IPS DF 6.9 (cell line): ENCODE measurements around the gene MAP7D1.

Source experiments
- DNase-seq: peaks from one replicate; pipeline ENCODE4 v3.0.0-alpha.2; 2013; ENCODE audit warnings: low read depth, low spot score
- H3K27ac ChIP-seq: one replicate; pipeline ENCODE4 v1.5.1; 2013; ENCODE audit warnings: low read length, control low read depth
- H3K27me3 ChIP-seq: 2 replicates; pipeline ENCODE4 v1.6.1; 2013; ENCODE audit warnings: mild to moderate bottlenecking, low read length; ENCODE audit not compliant: control insufficient read depth, insufficient read depth
- H3K36me3 ChIP-seq: 2 replicates; pipeline ENCODE4 v1.6.1; 2013; ENCODE audit warnings: low read length; ENCODE audit not compliant: control insufficient read depth, insufficient read depth
- H3K4me1 ChIP-seq: 2 replicates; pipeline ENCODE4 v1.6.1; 2013; ENCODE audit warnings: low read length; ENCODE audit not compliant: control insufficient read depth, insufficient read depth
- H3K4me3 ChIP-seq: 2 replicates; pipeline ENCODE4 v1.5.1; 2013; ENCODE audit warnings: mild to moderate bottlenecking, low read length
- H3K9me3 ChIP-seq: 2 replicates; pipeline ENCODE4 v1.6.1; 2013; ENCODE audit warnings: low read length, inconsistent platforms; ENCODE audit not compliant: control insufficient read depth, insufficient read depth
- WGBS: extraction: QIAGEN DNeasy Blood & Tissue Kit; methylation state at CpG from one replicate; pipeline ENCODE4 v1.1.7; 2013; ENCODE audit warnings: mixed read lengths, missing lambda C conversion rate; ENCODE audit not compliant: insufficient read length, insufficient coverage; 5-methylcytosine and 5-hydroxymethylcytosine counted together

The MAP7D1 gene

DNA sequence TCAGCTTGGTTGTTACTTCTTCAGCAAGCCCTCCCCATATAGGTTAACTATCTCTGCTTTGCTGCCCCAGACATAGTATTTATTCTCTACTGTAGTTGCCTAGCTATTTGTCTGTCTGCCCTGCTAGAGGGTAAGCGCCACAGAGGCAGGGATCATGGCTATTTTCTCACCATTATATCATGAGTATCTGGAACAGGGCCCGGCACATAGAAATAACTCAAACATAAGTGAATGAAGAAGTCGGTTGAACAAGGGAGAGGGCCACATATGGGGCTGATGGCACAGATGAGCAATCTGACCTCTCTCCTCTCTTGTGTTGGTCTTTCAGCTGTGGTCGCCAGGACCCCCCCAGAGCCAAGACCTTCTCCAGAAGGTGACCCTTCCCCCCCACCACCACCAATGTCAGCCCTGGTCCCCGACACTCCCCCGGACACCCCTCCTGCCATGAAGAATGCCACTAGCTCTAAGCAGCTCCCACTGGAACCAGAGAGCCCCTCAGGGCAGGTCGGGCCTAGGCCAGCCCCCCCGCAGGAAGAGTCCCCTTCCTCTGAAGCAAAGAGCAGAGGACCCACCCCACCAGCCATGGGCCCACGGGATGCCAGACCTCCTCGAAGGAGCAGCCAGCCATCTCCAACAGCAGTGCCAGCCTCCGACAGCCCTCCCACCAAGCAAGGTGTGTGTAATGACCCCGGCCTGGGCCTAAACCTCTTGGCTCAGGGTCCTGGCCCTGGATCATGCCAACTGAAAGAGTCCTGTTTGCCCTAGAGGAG, 14.9 kb downstream of the MAP7D1 start:
- no peaks in the 10 kb centered on the region for H3K27me3 ChIP-seq
- no peak overlapping the region for H3K27ac ChIP-seq
- H3K9me3 ChIP-seq: no peaks in the 10 kb centered on the region
- peaks cover 6% of the 10 kb centered on the region; the same call in 1 of the 2 replicates for H3K4me1 ChIP-seq
- DNase-seq: no peak
- H3K4me3 ChIP-seq: no peak overlapping the region
- H3K36me3 ChIP-seq: peaks cover 16% of the 10 kb centered on the region; the same call in 1 of the 2 replicates
- no CpG with 5 or more reads among the region's 12 CpGs for WGBS

DNA sequence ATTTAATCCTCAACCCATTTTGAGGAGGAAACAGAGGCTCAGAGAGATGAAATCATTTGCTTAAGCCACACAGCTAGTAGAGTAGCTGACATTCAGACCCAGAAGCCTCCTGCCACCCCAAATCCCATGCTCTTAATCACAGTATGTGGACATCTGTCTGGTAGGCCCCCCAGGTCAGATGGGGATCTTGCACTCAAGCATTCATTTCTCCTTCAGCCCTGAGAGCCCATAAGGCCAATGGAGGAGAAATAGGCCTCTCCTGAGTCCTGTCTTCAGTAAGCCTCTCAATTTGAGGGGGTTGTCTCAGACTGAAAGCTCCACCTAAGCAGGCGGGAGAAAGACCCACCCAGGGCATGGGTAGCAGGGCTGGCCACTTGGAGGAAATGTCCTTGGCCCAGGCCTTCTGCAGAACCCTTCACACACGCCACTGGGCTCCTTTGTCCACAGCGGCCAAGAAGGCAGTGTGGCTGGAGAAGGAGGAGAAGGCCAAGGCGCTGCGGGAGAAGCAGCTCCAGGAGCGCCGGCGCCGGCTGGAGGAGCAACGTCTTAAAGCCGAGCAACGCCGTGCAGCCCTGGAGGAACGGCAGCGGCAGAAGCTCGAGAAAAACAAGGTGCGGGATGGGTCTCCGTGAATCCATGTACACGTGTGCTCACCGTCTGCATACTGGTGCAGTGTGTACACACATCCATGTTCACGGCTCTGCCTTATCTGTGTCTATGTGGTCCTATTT, 16.2 kb downstream of the MAP7D1 start:
- WGBS: no CpG with 5 or more reads among the region's 21 CpGs
- no peak for DNase-seq
- Histone ChIP-seq H3K9me3 (no peaks in the 10 kb centered on the region), H3K27ac (no peak overlapping the region), H3K36me3 (peaks cover 16% of the 10 kb centered on the region; the same call in 1 of the 2 replicates), H3K4me3 (no peak overlapping the region), H3K27me3 (no peaks in the 10 kb centered on the region), H3K4me1 (peaks cover 10% of the 10 kb centered on the region; the same call in 1 of the 2 replicates)

DNA sequence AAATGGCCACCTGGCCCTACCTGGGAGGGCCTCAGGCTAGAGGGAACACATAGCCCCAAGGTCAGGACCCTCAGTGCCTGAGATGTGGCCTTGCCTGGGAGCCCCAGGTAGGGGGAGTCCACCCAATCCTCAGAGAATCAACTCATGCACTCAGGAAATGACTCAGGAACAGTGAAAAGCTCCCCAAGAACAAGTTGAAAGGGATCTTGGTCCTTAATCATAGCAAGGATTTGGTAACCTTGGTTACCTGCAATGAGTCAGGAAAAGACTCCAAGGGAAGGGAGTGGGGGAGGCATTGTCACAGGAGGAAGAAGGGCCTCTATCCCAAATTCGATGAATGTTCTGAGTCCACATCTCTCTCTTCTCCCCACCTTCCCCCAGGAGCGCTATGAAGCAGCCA, 17.0 kb downstream of the MAP7D1 start:
- no peak for DNase-seq
- peaks cover 12% of the 10 kb centered on the region; the same call in 1 of the 2 replicates for H3K4me1 ChIP-seq
- no peaks in the 10 kb centered on the region for H3K9me3 ChIP-seq
- no CpG with 5 or more reads among the region's 2 CpGs for WGBS
- H3K27ac ChIP-seq: no peak overlapping the region
- peaks cover 16% of the 10 kb centered on the region; the same call in 1 of the 2 replicates for H3K36me3 ChIP-seq
- no peaks in the 10 kb centered on the region for H3K27me3 ChIP-seq
- H3K4me3 ChIP-seq: no peak overlapping the region

DNA sequence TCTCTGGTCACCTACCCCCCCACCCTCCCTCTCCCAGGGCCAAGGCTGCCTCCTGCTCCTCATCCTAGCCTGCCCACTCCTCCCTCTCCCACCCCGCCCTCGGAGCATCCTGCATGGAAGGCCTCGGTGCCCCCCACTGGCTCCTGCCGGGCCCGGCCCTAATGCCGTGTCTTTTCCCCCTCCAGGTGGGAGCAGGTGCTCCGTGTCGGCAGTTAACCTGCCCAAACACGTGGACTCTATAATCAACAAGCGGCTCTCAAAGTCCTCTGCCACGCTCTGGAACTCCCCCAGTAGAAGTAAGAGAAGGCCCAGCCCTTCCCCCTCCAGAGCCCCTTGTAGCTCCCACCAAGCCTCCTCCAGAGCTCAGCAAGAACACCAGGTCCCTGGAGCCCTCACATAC, 18.8 kb downstream of the MAP7D1 start:
- DNase-seq: no peak
- Histone ChIP-seq H3K27ac (no peak overlapping the region), H3K27me3 (no peaks in the 10 kb centered on the region), H3K36me3 (peaks cover 22% of the 10 kb centered on the region), H3K9me3 (no peaks in the 10 kb centered on the region), H3K4me1 (peaks cover 15% of the 10 kb centered on the region), H3K4me3 (no peak overlapping the region)
- WGBS: no CpG with 5 or more reads among the region's 11 CpGs

DNA sequence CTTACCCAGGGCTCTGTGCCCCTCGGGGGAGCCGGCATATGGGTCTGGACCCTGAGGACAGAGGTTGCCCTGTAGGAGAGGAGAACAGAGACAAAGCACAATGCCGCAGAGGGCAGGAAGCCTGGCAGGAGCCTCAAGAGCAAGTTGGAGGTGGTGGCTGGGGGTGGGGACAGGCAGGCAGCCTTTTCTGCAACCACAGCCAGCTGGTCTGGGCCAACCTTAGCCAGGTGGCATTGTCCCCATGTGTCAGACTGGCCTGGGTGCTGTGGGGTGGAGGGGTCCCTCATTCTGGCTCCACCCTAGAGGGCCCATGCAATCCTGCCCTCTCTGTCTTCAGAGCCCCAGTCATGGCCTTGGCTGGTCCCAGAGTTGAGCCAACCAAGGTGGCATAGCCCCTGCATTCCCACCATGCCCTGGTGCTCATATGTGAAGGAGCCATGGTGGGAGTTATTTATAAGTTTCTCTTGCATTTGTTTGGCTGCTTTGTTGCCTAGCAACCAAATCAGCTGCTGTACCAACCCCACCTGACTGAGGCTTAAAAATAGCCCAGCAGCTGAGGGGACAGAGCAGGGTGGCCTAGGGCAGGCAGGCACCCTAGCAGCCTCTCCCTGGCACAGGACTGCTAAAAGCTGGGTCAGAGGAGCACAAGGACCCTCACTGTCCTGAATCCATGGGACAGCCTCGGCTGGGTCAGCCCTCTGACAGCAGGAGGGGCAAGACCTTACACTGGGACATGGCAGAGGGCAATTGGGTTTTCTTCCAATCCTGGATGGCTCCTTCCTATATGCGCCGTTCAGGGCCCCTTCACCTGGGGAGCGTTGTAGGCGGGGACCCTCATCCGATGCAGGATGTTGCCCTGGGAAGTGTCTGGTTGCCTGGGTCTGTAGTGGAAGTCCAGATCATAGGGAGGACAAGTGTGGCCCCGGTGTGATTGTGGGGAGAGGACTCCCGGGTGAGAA, 19.5 kb downstream of the MAP7D1 start:
- no CpG with 5 or more reads among the region's 11 CpGs for WGBS
- H3K36me3 ChIP-seq: peaks cover 26% of the 10 kb centered on the region

DNA sequence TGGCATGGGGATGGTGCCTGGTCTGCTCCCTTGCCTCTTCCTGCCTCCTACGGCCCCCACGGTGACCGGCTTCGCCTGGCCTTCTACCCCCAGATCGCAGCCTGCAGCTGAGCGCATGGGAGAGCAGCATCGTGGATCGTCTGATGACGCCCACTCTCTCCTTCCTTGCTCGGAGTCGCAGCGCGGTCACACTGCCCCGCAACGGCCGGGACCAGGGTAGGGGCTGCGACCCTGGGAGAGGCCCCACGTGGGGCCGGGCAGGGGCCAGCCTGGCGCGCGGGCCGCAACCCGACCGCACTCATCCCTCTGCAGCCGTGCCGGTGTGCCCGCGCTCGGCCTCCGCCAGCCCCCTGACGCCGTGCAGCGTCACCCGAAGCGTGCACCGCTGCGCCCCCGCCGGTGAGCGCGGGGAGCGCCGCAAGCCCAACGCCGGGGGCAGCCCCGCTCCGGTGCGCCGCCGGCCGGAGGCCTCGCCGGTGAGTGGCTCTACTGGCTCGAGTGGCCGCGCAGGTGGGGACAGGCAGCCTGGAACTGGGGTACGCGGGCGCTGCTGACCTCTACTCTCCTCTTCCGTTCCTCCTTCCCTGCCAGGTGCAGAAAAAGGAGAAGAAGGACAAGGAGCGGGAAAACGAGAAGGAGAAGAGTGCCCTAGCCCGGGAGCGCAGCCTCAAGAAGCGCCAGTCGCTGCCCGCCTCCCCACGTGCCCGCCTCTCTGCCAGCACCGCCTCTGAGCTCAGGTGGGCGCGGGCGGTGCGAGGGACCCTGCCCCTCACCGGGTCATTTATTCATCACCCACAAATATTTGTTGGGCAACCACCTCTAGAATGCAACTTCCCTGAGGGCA, 20.4 kb downstream of the MAP7D1 start:
- H3K36me3 ChIP-seq: peaks cover 22% of the 10 kb centered on the region
- peaks cover 15% of the 10 kb centered on the region for H3K4me1 ChIP-seq
- H3K27me3 ChIP-seq: no peaks in the 10 kb centered on the region
- no CpG with 5 or more reads among the region's 76 CpGs for WGBS
- H3K4me3 ChIP-seq: no peak overlapping the region
- no peaks in the 10 kb centered on the region for H3K9me3 ChIP-seq
- H3K27ac ChIP-seq: no peak overlapping the region
- DNase-seq: no peak

More for the DNA sequence above, 19.5 kb downstream of the MAP7D1 start:
- DNase-seq: no peak
- Histone ChIP-seq H3K9me3 (no peaks in the 10 kb centered on the region), H3K4me1 (peaks cover 15% of the 10 kb centered on the region), H3K27ac (no peak overlapping the region), H3K27me3 (no peaks in the 10 kb centered on the region), H3K4me3 (no peak overlapping the region)

DNA sequence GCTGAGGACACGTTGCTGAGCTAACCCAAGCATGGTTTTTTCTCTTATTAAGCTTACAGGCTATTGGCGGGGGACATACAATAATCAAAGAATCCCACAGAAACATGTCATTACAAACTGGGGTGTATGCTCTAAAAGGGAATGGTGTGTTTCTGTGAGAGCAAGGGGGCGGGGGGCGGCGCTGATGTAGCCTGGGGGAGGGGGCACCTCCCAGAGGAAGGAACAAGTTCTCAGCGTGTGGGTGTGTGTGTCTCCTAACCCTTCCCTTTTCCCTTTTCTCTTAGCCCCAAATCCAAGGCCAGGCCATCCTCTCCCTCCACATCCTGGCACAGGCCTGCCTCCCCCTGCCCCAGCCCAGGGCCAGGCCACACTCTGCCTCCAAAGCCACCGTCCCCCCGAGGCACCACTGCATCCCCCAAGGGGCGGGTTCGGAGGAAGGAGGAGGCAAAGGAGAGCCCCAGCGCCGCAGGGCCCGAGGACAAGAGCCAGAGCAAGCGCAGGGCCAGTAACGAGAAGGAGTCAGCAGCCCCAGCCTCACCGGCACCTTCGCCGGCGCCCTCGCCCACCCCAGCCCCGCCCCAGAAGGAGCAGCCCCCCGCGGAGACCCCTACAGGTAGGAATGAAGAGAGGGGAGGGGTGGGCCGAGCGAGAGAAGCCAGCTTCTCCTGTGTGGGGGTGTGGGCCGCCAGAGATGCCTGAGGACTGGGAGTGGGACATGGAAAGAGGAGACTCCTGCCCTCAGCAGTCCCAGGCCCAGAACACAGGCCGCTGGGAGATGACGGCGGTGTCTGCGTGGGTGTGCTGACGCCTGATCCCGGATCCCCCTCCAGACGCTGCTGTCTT, 21.9 kb downstream of the MAP7D1 start:
- Histone ChIP-seq H3K9me3 (no peaks in the 10 kb centered on the region), H3K27ac (no peak overlapping the region), H3K4me1 (peaks cover 15% of the 10 kb centered on the region), H3K4me3 (peak overlapping the region; percentile 16; the same call in 1 of the 2 replicates), H3K27me3 (no peaks in the 10 kb centered on the region), H3K36me3 (peaks cover 17% of the 10 kb centered on the region)
- DNase-seq: no peak
- WGBS: no CpG with 5 or more reads among the region's 33 CpGs

DNA sequence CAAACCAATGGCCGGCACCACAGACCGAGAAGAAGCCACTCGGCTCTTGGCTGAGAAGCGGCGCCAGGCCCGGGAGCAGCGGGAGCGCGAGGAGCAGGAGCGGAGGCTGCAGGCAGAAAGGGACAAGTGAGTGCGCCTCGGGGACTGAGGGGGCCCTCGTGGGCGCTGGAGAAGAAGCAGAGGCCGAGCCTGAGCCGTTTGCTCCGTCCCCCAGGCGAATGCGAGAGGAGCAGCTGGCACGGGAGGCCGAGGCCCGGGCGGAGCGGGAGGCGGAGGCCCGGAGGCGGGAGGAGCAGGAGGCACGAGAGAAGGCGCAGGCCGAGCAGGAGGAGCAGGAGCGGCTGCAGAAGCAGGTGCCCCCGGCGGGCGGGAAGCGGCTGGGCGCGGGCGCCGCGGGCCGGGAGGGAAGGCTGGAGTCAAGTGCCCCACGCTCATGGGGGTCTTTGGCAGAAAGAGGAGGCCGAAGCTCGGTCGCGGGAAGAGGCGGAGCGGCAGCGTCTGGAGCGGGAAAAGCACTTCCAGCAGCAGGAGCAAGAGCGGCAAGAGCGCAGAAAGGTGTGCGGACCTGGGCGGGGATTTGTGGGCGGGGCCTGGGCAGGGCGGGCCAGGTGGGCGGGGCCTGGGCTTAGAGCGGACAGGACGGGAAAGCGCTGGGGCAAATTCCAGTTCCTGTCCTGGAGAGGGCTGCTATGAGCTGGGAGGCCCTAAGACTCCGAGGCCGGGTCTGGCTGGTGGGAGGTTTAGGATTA, 22.7 kb downstream of the MAP7D1 start:
- peak overlapping the region; percentile 16; the same call in 1 of the 2 replicates for H3K4me3 ChIP-seq

More for the DNA sequence above, 22.7 kb downstream of the MAP7D1 start:
- no peaks in the 10 kb centered on the region for H3K27me3 ChIP-seq
- WGBS: no CpG with 5 or more reads among the region's 62 CpGs
- H3K36me3 ChIP-seq: peaks cover 15% of the 10 kb centered on the region; the same call in 1 of the 2 replicates
- no peaks in the 10 kb centered on the region for H3K9me3 ChIP-seq
- no peak overlapping the region for H3K27ac ChIP-seq
- DNase-seq: no peak
- H3K4me1 ChIP-seq: peaks cover 15% of the 10 kb centered on the region
